GM19438 (cell line): ENCODE measurements around the gene CLRN3.

ENCODE experiments used
- ATAC-seq: cut with Tn5 transposase; IDR thresholded peaks from one replicate; pipeline ENCODE4 v1.9.1; 2021; ENCODE audit warnings: low read depth; ENCODE audit not compliant: unreplicated experiment

The CLRN3 gene

GRCh38 chr10:127919418-127920271 is 26.9 kb upstream of the CLRN3 start:
- ATAC-seq, result no peak

GRCh38 chr10:127918572-127918971 is 25.8 kb upstream of the CLRN3 start:
- no peak for ATAC-seq

GRCh38 chr10:127916826-127917225 is 24.1 kb upstream of the CLRN3 start:
- ATAC-seq, result no peak

- no peak for ATAC-seq
Observed at GRCh38 chr10:127915324-127915723, 22.6 kb upstream of the CLRN3 start.

GRCh38 chr10:127913368-127913759 is 20.6 kb upstream of the CLRN3 start:
- ATAC-seq, result no peak

- no peak for ATAC-seq
Observed at GRCh38 chr10:127912607-127913367, 20.0 kb upstream of the CLRN3 start.

GRCh38 chr10:127911867-127912257 is 19.1 kb upstream of the CLRN3 start:
- no peak for ATAC-seq

- no peak for ATAC-seq
Observed at GRCh38 chr10:127911218-127911866, 18.6 kb upstream of the CLRN3 start.

GRCh38 chr10:127910464-127910770 is 17.7 kb upstream of the CLRN3 start:
- ATAC-seq, result no peak

- ATAC-seq, result no peak
Observed at GRCh38 chr10:127909716-127910463, 17.1 kb upstream of the CLRN3 start.

- no peak for ATAC-seq
Observed at GRCh38 chr10:127908959-127909267, 16.2 kb upstream of the CLRN3 start.

GRCh38 chr10:127908106-127908958 is 15.6 kb upstream of the CLRN3 start:
- ATAC-seq, result no peak

GRCh38 chr10:127907411-127908105 is 14.8 kb upstream of the CLRN3 start:
- ATAC-seq, result no peak

GRCh38 chr10:127906548-127907377 is 14.0 kb upstream of the CLRN3 start, which contains the start of gene PTPRE:
Gene PTPRE (plus strand): TSS chr10:127907103. CDS start chr10:128040882, 133,779 bp downstream.
- peak; percentile 88 for ATAC-seq

- no peak for ATAC-seq
Observed at GRCh38 chr10:127905848-127906261, 13.1 kb upstream of the CLRN3 start.

- ATAC-seq, result no peak
Observed at GRCh38 chr10:127905001-127905847, 12.5 kb upstream of the CLRN3 start.

GRCh38 chr10:127904311-127905000 is 11.7 kb upstream of the CLRN3 start:
- no peak for ATAC-seq
